ENCODE measurements around the gene EXOC2.
A peak's percentile ranks its signal among the peaks of the same experiment; 100 is the strongest.

Gene EXOC2

GRCh38 chr6:714100-714499, 21.2 kb upstream of the EXOC2 start:
- Mint-ChIP-seq H3K27ac (no peak overlapping the region), H3K4me1 (ENCODE audit: low read depth) (peaks cover 27% of the 10 kb centered on the region), H3K4me3 (no peak overlapping the region)

GRCh38 chr6:713351-713750, 20.4 kb upstream of the EXOC2 start:
- Mint-ChIP-seq H3K27me3 (no peaks in the 10 kb centered on the region), H3K4me1 (ENCODE audit: low read depth) (peaks cover 27% of the 10 kb centered on the region), H3K4me3 (no peak overlapping the region), H3K9me3 (no peaks in the 10 kb centered on the region), H3K36me3 (ENCODE audit: low read depth) (no peaks in the 10 kb centered on the region), H3K27ac (no peak overlapping the region)

More at GRCh38 chr6:714100-714499, 21.2 kb upstream of the EXOC2 start:
- no peaks in the 10 kb centered on the region for H3K36me3 Mint-ChIP-seq (ENCODE audit: low read depth)
- no peaks in the 10 kb centered on the region for H3K9me3 Mint-ChIP-seq
- H3K27me3 Mint-ChIP-seq = no peaks in the 10 kb centered on the region

- H3K4me3 Mint-ChIP-seq = no peak overlapping the region
- H3K9me3 Mint-ChIP-seq = no peaks in the 10 kb centered on the region
- H3K27ac Mint-ChIP-seq = no peak overlapping the region
Observed at GRCh38 chr6:712805-713204, 19.9 kb upstream of the EXOC2 start.

GRCh38 chr6:711925-712324, 19.0 kb upstream of the EXOC2 start:
- H3K36me3 Mint-ChIP-seq (ENCODE audit: low read depth) = no peaks in the 10 kb centered on the region
- peaks cover 2% of the 10 kb centered on the region for H3K27me3 Mint-ChIP-seq
- peaks cover 27% of the 10 kb centered on the region for H3K4me1 Mint-ChIP-seq (ENCODE audit: low read depth)
- H3K27ac Mint-ChIP-seq = peak overlapping the region; percentile 98
- no peaks in the 10 kb centered on the region for H3K9me3 Mint-ChIP-seq
- H3K4me3 Mint-ChIP-seq = peak overlapping the region; percentile 91

More at GRCh38 chr6:712805-713204, 19.9 kb upstream of the EXOC2 start:
- no peaks in the 10 kb centered on the region for H3K36me3 Mint-ChIP-seq (ENCODE audit: low read depth)
- H3K4me1 Mint-ChIP-seq (ENCODE audit: low read depth) = peaks cover 27% of the 10 kb centered on the region
- H3K27me3 Mint-ChIP-seq = no peaks in the 10 kb centered on the region

GRCh38 chr6:710601-711571, 17.9 kb upstream of the EXOC2 start:
- no peaks in the 10 kb centered on the region for H3K9me3 Mint-ChIP-seq
- peaks cover 27% of the 10 kb centered on the region for H3K4me1 Mint-ChIP-seq (ENCODE audit: low read depth)
- no peaks in the 10 kb centered on the region for H3K36me3 Mint-ChIP-seq (ENCODE audit: low read depth)
- peaks cover 4% of the 10 kb centered on the region for H3K27me3 Mint-ChIP-seq
- peak overlapping the region; percentile 91 for H3K4me3 Mint-ChIP-seq
- peak overlapping the region; percentile 98 for H3K27ac Mint-ChIP-seq

GRCh38 chr6:709471-710056, 16.6 kb upstream of the EXOC2 start:
- peaks cover 27% of the 10 kb centered on the region for H3K4me1 Mint-ChIP-seq (ENCODE audit: low read depth)
- H3K27ac Mint-ChIP-seq = no peak overlapping the region
- no peaks in the 10 kb centered on the region for H3K9me3 Mint-ChIP-seq
- H3K4me3 Mint-ChIP-seq = peak overlapping the region; percentile 91
- peaks cover 4% of the 10 kb centered on the region for H3K27me3 Mint-ChIP-seq
- H3K36me3 Mint-ChIP-seq (ENCODE audit: low read depth) = no peaks in the 10 kb centered on the region

GRCh38 chr6:708237-708598, 15.3 kb upstream of the EXOC2 start:
- H3K36me3 Mint-ChIP-seq (ENCODE audit: low read depth) = no peaks in the 10 kb centered on the region
- H3K27ac Mint-ChIP-seq = no peak overlapping the region
- H3K4me1 Mint-ChIP-seq (ENCODE audit: low read depth) = peaks cover 27% of the 10 kb centered on the region
- H3K27me3 Mint-ChIP-seq = peaks cover 9% of the 10 kb centered on the region
- no peak overlapping the region for H3K4me3 Mint-ChIP-seq
- no peaks in the 10 kb centered on the region for H3K9me3 Mint-ChIP-seq

GRCh38 chr6:707576-708236, 14.8 kb upstream of the EXOC2 start:
- no peak overlapping the region for H3K4me3 Mint-ChIP-seq
- H3K9me3 Mint-ChIP-seq = no peaks in the 10 kb centered on the region
- peaks cover 27% of the 10 kb centered on the region for H3K4me1 Mint-ChIP-seq (ENCODE audit: low read depth)
- no peaks in the 10 kb centered on the region for H3K36me3 Mint-ChIP-seq (ENCODE audit: low read depth)
- no peak overlapping the region for H3K27ac Mint-ChIP-seq
- peaks cover 10% of the 10 kb centered on the region for H3K27me3 Mint-ChIP-seq

- Mint-ChIP-seq H3K4me1 (ENCODE audit: low read depth) (peaks cover 25% of the 10 kb centered on the region), H3K9me3 (no peaks in the 10 kb centered on the region), H3K36me3 (ENCODE audit: low read depth) (no peaks in the 10 kb centered on the region), H3K27ac (no peak overlapping the region), H3K4me3 (no peak overlapping the region), H3K27me3 (peaks cover 14% of the 10 kb centered on the region)
Observed at GRCh38 chr6:706819-707381, 14.0 kb upstream of the EXOC2 start.

GRCh38 chr6:706146-706545, 13.2 kb upstream of the EXOC2 start:
- no peaks in the 10 kb centered on the region for H3K9me3 Mint-ChIP-seq
- H3K4me1 Mint-ChIP-seq (ENCODE audit: low read depth) = peaks cover 18% of the 10 kb centered on the region
- H3K36me3 Mint-ChIP-seq (ENCODE audit: low read depth) = no peaks in the 10 kb centered on the region
- peaks cover 14% of the 10 kb centered on the region for H3K27me3 Mint-ChIP-seq
- H3K4me3 Mint-ChIP-seq = no peak overlapping the region
- no peak overlapping the region for H3K27ac Mint-ChIP-seq

- Mint-ChIP-seq H3K36me3 (ENCODE audit: low read depth) (no peaks in the 10 kb centered on the region), H3K9me3 (no peaks in the 10 kb centered on the region), H3K27ac (no peak overlapping the region), H3K4me1 (ENCODE audit: low read depth) (peaks cover 9% of the 10 kb centered on the region), H3K27me3 (peaks cover 14% of the 10 kb centered on the region), H3K4me3 (no peak overlapping the region)
Observed at GRCh38 chr6:705047-705446, 12.1 kb upstream of the EXOC2 start.

GRCh38 chr6:704046-704445, 11.1 kb upstream of the EXOC2 start:
- H3K36me3 Mint-ChIP-seq (ENCODE audit: low read depth) = no peaks in the 10 kb centered on the region
- H3K27ac Mint-ChIP-seq = no peak overlapping the region
- H3K4me1 Mint-ChIP-seq (ENCODE audit: low read depth) = no peaks in the 10 kb centered on the region
- peaks cover 14% of the 10 kb centered on the region for H3K27me3 Mint-ChIP-seq
- no peaks in the 10 kb centered on the region for H3K9me3 Mint-ChIP-seq
- H3K4me3 Mint-ChIP-seq = no peak overlapping the region

- H3K27me3 Mint-ChIP-seq = peaks cover 14% of the 10 kb centered on the region
- no peaks in the 10 kb centered on the region for H3K9me3 Mint-ChIP-seq
- no peak overlapping the region for H3K4me3 Mint-ChIP-seq
- H3K36me3 Mint-ChIP-seq (ENCODE audit: low read depth) = no peaks in the 10 kb centered on the region
- no peak overlapping the region for H3K27ac Mint-ChIP-seq
- no peaks in the 10 kb centered on the region for H3K4me1 Mint-ChIP-seq (ENCODE audit: low read depth)
Observed at GRCh38 chr6:703552-703951, 10.6 kb upstream of the EXOC2 start.

GRCh38 chr6:701700-702479, 9.0 kb upstream of the EXOC2 start:
- Mint-ChIP-seq H3K27ac (no peak overlapping the region), H3K4me1 (ENCODE audit: low read depth) (no peaks in the 10 kb centered on the region), H3K9me3 (no peaks in the 10 kb centered on the region), H3K27me3 (peaks cover 12% of the 10 kb centered on the region), H3K36me3 (ENCODE audit: low read depth) (no peaks in the 10 kb centered on the region), H3K4me3 (no peak overlapping the region)

Data from stimulated activated naive CD8-positive, alpha-beta T cell treated with anti-CD3 and anti-CD28 coated beads, Interleukin-15, Interleukin-2, amounts not matched to agents 100 ng/mL and 50 ng/mL, for 24 hours (primary cell).